PC-3 (cell line): ENCODE data around the gene ACTN4. TPM values are rescaled to one million over a fixed set of nuclear protein-coding genes. Genes with fewer than 3 reads are reported as not detected.

ENCODE experiments used
- ATAC-seq: fragments of 200-7000 bp; cut with Tn5 transposase; 2 replicates; pipeline ENCODE4 v1.9.1; 2020; ENCODE audit warnings: mild to moderate bottlenecking, moderate library complexity
- BruUV-seq: library from RNA; stranded (reverse); fragments of 400-500 nt; replicated peaks from 2 replicates; lab custom pipeline; 2021; lab: Mats Ljungman, UMichigan
- CTCF ChIA-PET: fragments of 300-600 bp; sonication (Branson Sonifier 250); formaldehyde crosslinking; loops from one replicate; lab custom pipeline; 2022; ENCODE audit warnings: antibody characterized with exemption; lab: Charles Lee
- POLR2A ChIA-PET: fragments of 300-600 bp; sonication (Branson Sonifier 250); formaldehyde crosslinking; loops from one replicate; lab custom pipeline; 2022; ENCODE audit warnings: antibody characterized with exemption; ENCODE audit not compliant: unreplicated experiment; lab: Charles Lee
- DNase-seq: peaks from one replicate; pipeline ENCODE4 v3.0.0-alpha.2; 2015
- H2AFZ ChIP-seq: fragments of 300-600 bp; sonication (generic); 2 replicates; pipeline ENCODE4 v1.6.0; 2016; ENCODE audit warnings: antibody characterized with exemption, low read length
- H3F3A ChIP-seq: fragments of 300-600 bp; sonication (generic); one replicate; pipeline ENCODE4 v1.6.0; 2017; ENCODE audit warnings: antibody characterized with exemption, low read length, control low read depth, mild to moderate bottlenecking; ENCODE audit not compliant: unreplicated experiment
- H3K27ac ChIP-seq: fragments of 300-600 bp; sonication (generic); 2 replicates; pipeline ENCODE4 v1.5.1; 2016; ENCODE audit warnings: mild to moderate bottlenecking, low read length
- H3K27me3 ChIP-seq: fragments of 300-600 bp; sonication (generic); 2 replicates; pipeline ENCODE4 v1.6.1; 2016; ENCODE audit warnings: low read length, mixed read lengths
- H3K36me3 ChIP-seq: fragments of 300-600 bp; sonication (generic); 2 replicates; pipeline ENCODE4 v1.6.1; 2016; ENCODE audit warnings: low read depth, mixed run types, low read length, mixed read lengths
- H3K4me1 ChIP-seq: fragments of 300-600 bp; sonication (generic); 2 replicates; pipeline ENCODE4 v1.5.1; 2016; ENCODE audit warnings: low read length; ENCODE audit not compliant: insufficient read depth
- H3K4me2 ChIP-seq: fragments of 300-600 bp; sonication (generic); 2 replicates; pipeline ENCODE4 v1.6.0; 2016; ENCODE audit warnings: low read length
- H3K4me3 ChIP-seq: fragments of 300-600 bp; sonication (generic); 2 replicates; pipeline ENCODE4 v1.5.1; 2016; ENCODE audit warnings: mild to moderate bottlenecking, low read length, mixed read lengths
- H3K79me2 ChIP-seq: fragments of 300-600 bp; sonication (generic); 2 replicates; pipeline ENCODE4 v1.6.1; 2017; ENCODE audit warnings: low read length, mixed read lengths
- H3K9ac ChIP-seq: fragments of 300-600 bp; sonication (generic); 2 replicates; pipeline ENCODE4 v1.6.0; 2016; ENCODE audit warnings: mild to moderate bottlenecking, low read length
- H3K9me2 ChIP-seq: fragments of 300-600 bp; sonication (generic); replicated peaks from 2 replicates; pipeline ENCODE4 v1.6.1; 2016; ENCODE audit warnings: mixed run types, low read length, mixed read lengths
- H3K9me3 ChIP-seq: fragments of 300-600 bp; sonication (generic); 2 replicates; pipeline ENCODE4 v1.6.1; 2016; ENCODE audit warnings: low read length, mixed read lengths
- H4K20me1 ChIP-seq: fragments of 300-600 bp; sonication (generic); 2 replicates; pipeline ENCODE4 v1.6.1; 2016; ENCODE audit warnings: low read length, mixed read lengths
- EZH2 ChIP-seq: fragments of 300-600 bp; sonication (generic); IDR thresholded peaks from one replicate; pipeline ENCODE4 v1.6.1; 2017; ENCODE audit warnings: antibody characterized with exemption, mild to moderate bottlenecking, low read length; ENCODE audit not compliant: unreplicated experiment
- EZH2phosphoT487 ChIP-seq: fragments of 300-600 bp; sonication (generic); IDR thresholded peaks from 2 replicates; pipeline ENCODE4 v1.6.1; 2018; ENCODE audit warnings: mild to moderate bottlenecking, antibody characterized with exemption, low read length, borderline replicate concordance
- intact Hi-C: fragments of 100-400 bp; cut with micrococcal nuclease; formaldehyde crosslinking; loops from 2 replicates; pipeline ENCODE4 v1.9.0; 2023
- total RNA-seq: library from RNA; depleted of rRNA; stranded (reverse); fragments of >200 nt; gene quantifications from 2 replicates; pipeline ENCODE4 v1.2.3, GENCODE V29; 2014
- TF ChIP-seq, protein P1 (sequence below): fragments of 300-600 bp; sonication (generic); conservative IDR thresholded peaks from 2 replicates; pipeline ENCODE4 v1.5.1; 2017; ENCODE audit warnings: antibody characterized with exemption, low read depth, mild to moderate bottlenecking, low read length

The ACTN4 gene
- total RNA-seq, 1 experiment from 2014 or later = 397 TPM

GRCh38 chr19:38657633-38658222 is 10.3 kb downstream of the ACTN4 start:
- POLR2A ChIA-PET = interaction anchor here (1.2 kb wide), 1 partner anchor 10 kb away, joined by 5 read pairs; no protein-coding TSS in a partner anchor
- TF ChIP-seq, protein P1, sequence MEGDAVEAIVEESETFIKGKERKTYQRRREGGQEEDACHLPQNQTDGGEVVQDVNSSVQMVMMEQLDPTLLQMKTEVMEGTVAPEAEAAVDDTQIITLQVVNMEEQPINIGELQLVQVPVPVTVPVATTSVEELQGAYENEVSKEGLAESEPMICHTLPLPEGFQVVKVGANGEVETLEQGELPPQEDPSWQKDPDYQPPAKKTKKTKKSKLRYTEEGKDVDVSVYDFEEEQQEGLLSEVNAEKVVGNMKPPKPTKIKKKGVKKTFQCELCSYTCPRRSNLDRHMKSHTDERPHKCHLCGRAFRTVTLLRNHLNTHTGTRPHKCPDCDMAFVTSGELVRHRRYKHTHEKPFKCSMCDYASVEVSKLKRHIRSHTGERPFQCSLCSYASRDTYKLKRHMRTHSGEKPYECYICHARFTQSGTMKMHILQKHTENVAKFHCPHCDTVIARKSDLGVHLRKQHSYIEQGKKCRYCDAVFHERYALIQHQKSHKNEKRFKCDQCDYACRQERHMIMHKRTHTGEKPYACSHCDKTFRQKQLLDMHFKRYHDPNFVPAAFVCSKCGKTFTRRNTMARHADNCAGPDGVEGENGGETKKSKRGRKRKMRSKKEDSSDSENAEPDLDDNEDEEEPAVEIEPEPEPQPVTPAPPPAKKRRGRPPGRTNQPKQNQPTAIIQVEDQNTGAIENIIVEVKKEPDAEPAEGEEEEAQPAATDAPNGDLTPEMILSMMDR = no peak
- H3K4me3 ChIP-seq = peak overlapping the region; percentile 38
- no peaks in the 10 kb centered on the region for H3K9me2 ChIP-seq
- peak overlapping the region; percentile 72 for H3K4me2 ChIP-seq
- H3K79me2 ChIP-seq = peaks cover 96% of the 10 kb centered on the region
- H3K9ac ChIP-seq = peak overlapping the region; percentile 84
- CTCF ChIA-PET = no interaction called here
- H3K9me3 ChIP-seq = no peaks in the 10 kb centered on the region
- peak overlapping the region; percentile 99 for H3K27ac ChIP-seq
- BruUV-seq = no TSS peak
- ATAC-seq (peak; percentile 61), DNase-seq (peak; percentile 94)
- peaks cover 8% of the 10 kb centered on the region for H3F3A ChIP-seq
- intact Hi-C loops = loop anchor here (10.0 kb wide), 1 partner anchor 47 kb away; no protein-coding TSS in a partner anchor
- no peaks in the 10 kb centered on the region for H3K27me3 ChIP-seq
- peaks cover 30% of the 10 kb centered on the region; the same call in 1 of the 2 replicates for H4K20me1 ChIP-seq
- peaks cover 58% of the 10 kb centered on the region for H3K36me3 ChIP-seq
- peaks cover 96% of the 10 kb centered on the region for H3K4me1 ChIP-seq
- H2AFZ ChIP-seq = no peak overlapping the region

DNA sequence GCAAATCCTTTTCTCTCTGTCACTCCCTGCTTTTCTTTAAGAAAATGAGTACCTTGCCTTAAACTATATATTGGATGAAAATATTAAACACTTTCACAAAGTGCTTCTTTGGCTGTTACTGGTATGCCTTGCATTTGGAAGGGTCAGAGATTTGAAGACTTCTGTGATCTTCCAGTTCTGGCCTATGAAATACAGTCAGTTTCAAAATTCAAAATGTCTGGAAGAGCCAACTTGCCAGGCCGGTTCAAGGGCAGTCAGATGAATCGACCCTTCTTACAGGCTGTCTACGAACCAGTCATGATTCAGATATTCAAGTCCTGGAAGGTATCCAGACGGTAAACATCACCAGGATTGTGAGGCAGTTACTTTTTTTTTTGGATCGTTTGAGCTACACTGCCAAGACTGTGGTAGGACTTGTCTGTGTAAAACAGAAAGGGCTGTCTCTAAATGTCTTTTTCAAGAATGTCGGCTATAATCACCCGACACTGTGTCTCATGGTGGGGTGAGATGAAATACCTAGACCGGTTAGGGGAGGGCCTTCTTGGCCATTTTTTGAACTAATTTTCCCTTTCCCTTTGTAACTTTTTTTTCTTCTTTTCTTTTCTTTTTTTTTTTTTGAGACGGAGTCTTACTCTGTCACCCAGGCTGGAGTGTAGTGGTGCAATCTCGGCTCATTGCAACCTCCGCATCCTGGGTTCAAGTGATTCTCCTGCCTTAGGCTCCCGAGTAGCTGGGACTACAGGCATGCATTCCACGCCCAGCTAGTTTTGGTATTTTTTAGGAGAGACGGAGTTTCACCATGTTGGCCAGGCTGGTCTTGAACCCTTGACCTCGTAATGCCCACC is 11.2 kb downstream of the ACTN4 start:
- intact Hi-C loops = loop anchor here (10.0 kb wide), 1 partner anchor 46 kb away; no protein-coding TSS in a partner anchor
- Histone ChIP-seq H3K27me3 (no peaks in the 10 kb centered on the region), H3K4me1 (peaks cover 93% of the 10 kb centered on the region), H3K79me2 (peaks cover 96% of the 10 kb centered on the region), H3K27ac (peak overlapping the region; percentile 99), H3K4me2 (peak overlapping the region; percentile 72), H3K9me2 (no peaks in the 10 kb centered on the region), H3F3A (peaks cover 8% of the 10 kb centered on the region), H3K9ac (peak overlapping the region; percentile 84), H3K4me3 (peak overlapping the region; percentile 53), H4K20me1 (0 out of 2 replicates have a peak, but pooled peaks cover 26% of the 10 kb centered on the region), H3K36me3 (peaks cover 57% of the 10 kb centered on the region), H3K9me3 (no peaks in the 10 kb centered on the region), H2AFZ (no peak overlapping the region)
- DNase-seq = peak; percentile 97
- TF ChIP-seq EZH2 = no peak
- TF ChIP-seq, protein P1 = no peak
- TF ChIP-seq EZH2phosphoT487 = no peak
- no TSS peak for BruUV-seq
- peak; percentile 60 for ATAC-seq
- CTCF ChIA-PET = no interaction called here
- POLR2A ChIA-PET = interaction anchor here (0.6 kb wide), 3 partner anchors 9 to 240 kb away, joined by 3 to 12 read pairs (median 9); no protein-coding TSS in a partner anchor
